Mucosa of stomach (tissue), 1 donor: Measurements from ENCODE around the gene SUCLA2.

Experiments
- H3K27me3 ChIP-seq: one replicate; pipeline ENCODE4 v1.7.0; 2013; ENCODE audit warnings: mild to moderate bottlenecking, low read length; ENCODE audit not compliant: control insufficient read depth, insufficient read depth
- H3K36me3 ChIP-seq: one replicate; pipeline ENCODE4 v1.7.0; 2013; ENCODE audit warnings: low read length; ENCODE audit not compliant: control insufficient read depth, insufficient read depth
- H3K4me1 ChIP-seq: one replicate; pipeline ENCODE4 v1.7.0; 2013; ENCODE audit warnings: mild to moderate bottlenecking, low read length; ENCODE audit not compliant: control insufficient read depth, insufficient read depth
- H3K4me3 ChIP-seq: one replicate; pipeline ENCODE4 v1.7.0; 2013; ENCODE audit warnings: low read length
- H3K9ac ChIP-seq: one replicate; pipeline ENCODE4 v1.7.0; 2013; ENCODE audit warnings: mild to moderate bottlenecking, low read length, moderate library complexity
- H3K9me3 ChIP-seq: one replicate; pipeline ENCODE4 v1.7.0; 2013; ENCODE audit warnings: mild to moderate bottlenecking, low read length, moderate library complexity; ENCODE audit not compliant: control insufficient read depth
- donor health status: Pancreatic carcinoma.

SUCLA2 gene

GRCh38 chr13:47930649-47931165, 70.4 kb downstream of the SUCLA2 start:
- no peak overlapping the region for H3K4me3 ChIP-seq
- H3K27me3 ChIP-seq: no peaks in the 10 kb centered on the region
- no peaks in the 10 kb centered on the region for H3K36me3 ChIP-seq
- no peaks in the 10 kb centered on the region for H3K9me3 ChIP-seq
- no peaks in the 10 kb centered on the region for H3K4me1 ChIP-seq
- no peak overlapping the region for H3K9ac ChIP-seq

DNA sequence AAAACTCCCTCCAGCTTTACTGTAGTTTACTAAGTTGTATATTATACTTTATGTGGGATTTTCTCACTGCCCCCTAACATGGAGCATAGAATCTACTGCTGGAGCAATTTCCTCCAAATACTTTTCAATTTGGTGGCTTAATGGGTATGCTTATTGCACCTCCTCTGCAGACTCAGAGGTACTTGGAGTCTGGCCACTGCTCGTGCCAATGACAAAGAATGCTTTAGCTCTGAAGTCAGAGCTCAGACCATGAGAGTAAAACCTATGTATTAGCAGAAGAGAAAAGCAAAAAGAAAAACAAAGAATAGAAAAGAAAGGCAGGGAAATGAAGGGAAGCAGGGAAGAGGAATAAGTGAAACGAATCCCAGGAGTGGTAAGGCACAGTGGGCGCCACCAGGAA, 71.9 kb downstream of the SUCLA2 start:
- H3K36me3 ChIP-seq: no peaks in the 10 kb centered on the region
- no peaks in the 10 kb centered on the region for H3K9me3 ChIP-seq
- no peaks in the 10 kb centered on the region for H3K27me3 ChIP-seq
- H3K9ac ChIP-seq: no peak overlapping the region
- no peak overlapping the region for H3K4me3 ChIP-seq
- H3K4me1 ChIP-seq: no peaks in the 10 kb centered on the region

DNA sequence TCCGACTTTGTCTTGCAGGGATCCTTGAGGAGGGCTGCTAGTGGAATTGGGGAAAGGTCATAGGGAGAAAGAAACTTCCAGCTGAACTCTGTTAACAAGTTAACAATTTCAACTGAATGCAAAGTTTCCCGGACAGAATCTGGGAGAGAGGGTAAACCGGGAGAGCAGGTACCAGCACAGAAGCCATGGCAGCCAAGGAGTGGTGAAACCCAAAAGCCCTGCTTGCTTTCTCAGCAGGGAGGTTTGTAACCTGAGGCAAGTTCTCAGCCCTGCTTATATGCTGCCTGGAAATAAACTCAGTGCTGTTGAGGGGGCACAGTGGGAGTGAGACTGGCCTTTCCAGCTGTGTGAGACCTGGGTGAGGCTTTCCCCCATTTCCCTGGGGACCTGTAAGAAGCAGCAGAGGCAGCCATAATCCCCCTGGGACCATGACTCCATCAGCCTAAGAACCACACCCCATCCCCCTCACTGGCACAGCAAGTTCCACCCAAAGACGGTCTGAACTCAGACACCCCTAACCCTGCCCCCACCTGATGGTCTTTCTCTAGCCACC, 84.0 kb downstream of the SUCLA2 start:
- no peak overlapping the region for H3K9ac ChIP-seq
- H3K36me3 ChIP-seq: no peaks in the 10 kb centered on the region
- H3K9me3 ChIP-seq: no peaks in the 10 kb centered on the region
- no peaks in the 10 kb centered on the region for H3K27me3 ChIP-seq
- H3K4me3 ChIP-seq: no peak overlapping the region
- no peaks in the 10 kb centered on the region for H3K4me1 ChIP-seq

DNA sequence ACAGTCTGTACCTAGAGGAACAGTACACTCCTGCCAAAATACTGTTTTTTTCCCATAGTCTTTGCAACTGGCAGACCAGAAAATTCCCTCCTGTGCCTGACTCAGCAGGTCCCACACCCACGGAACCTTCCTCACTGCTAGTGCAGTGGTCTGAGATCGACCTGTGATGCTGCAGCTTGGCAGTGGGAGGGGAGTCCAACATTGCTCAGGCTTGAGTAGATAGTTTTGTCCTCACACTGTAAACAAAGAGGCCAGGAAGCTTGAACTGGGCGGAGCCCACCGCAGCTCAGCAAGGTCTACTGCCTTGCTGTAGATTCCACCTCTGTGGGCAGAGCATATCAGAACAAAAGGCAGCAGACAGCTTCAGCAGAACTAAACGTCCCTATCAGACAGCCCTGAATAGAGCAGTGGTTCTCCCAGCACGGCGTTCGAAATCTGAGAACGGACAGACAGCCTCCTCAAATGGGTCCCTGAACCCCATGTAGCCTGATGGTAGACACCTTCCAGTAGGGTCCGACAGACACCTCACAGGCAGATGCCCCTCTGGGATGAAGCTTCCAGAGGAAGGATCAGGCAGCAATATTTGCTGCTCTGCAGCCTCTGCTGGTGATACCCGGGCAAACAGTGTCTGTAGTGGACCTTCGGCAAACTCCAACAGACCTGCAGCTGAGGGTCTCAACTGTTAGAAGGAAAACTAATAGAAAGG, 92.7 kb downstream of the SUCLA2 start:
- Histone ChIP-seq H3K4me3 (no peak overlapping the region), H3K36me3 (no peaks in the 10 kb centered on the region), H3K9ac (no peak overlapping the region), H3K9me3 (no peaks in the 10 kb centered on the region), H3K4me1 (no peaks in the 10 kb centered on the region), H3K27me3 (no peaks in the 10 kb centered on the region)

DNA sequence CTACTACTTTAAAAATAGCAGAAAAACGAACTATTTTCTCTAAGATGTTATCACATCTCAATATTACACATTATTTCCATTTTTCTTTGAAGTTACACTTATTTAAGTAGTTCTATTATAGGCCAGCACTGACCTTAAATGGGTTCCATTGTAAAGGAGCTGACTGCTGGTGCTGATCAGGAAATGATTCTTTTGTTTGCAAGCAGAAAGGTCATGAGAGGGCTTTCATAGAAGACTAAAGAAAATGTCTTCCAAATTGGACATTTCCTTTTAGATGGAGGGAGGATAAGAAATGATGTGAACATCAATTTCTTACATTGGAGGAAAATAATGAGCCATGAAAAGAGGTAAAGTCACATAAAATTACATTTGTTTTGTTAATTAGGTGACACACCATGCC, 96.2 kb downstream of the SUCLA2 start:
- no peaks in the 10 kb centered on the region for H3K27me3 ChIP-seq
- no peaks in the 10 kb centered on the region for H3K9me3 ChIP-seq
- no peaks in the 10 kb centered on the region for H3K4me1 ChIP-seq
- no peak overlapping the region for H3K9ac ChIP-seq
- H3K4me3 ChIP-seq: no peak overlapping the region
- H3K36me3 ChIP-seq: no peaks in the 10 kb centered on the region

DNA sequence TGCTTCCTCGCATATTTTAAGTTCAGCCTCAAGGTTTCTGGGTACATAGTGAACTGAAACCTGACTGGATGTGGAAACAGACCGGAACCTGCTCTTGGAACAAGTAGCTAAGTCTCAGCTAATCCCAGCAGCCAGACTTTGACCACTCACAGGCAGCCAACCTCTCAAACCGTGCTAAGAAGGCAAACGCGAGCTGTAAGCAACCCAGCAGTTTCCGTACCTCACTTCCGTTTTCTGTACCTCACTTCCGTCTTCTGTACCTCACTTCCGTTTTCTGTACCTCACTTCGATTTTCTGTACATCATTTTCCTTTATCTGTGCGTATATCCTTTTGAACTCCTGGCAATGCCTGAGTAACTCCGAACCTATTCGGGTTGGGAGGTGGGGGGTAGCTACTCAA, 96.8 kb downstream of the SUCLA2 start:
- no peaks in the 10 kb centered on the region for H3K36me3 ChIP-seq
- no peaks in the 10 kb centered on the region for H3K4me1 ChIP-seq
- no peaks in the 10 kb centered on the region for H3K27me3 ChIP-seq
- H3K9ac ChIP-seq: no peak overlapping the region
- no peaks in the 10 kb centered on the region for H3K9me3 ChIP-seq
- no peak overlapping the region for H3K4me3 ChIP-seq

- no peaks in the 10 kb centered on the region for H3K27me3 ChIP-seq
- no peak overlapping the region for H3K9ac ChIP-seq
- no peaks in the 10 kb centered on the region for H3K9me3 ChIP-seq
- H3K4me3 ChIP-seq: no peak overlapping the region
- no peaks in the 10 kb centered on the region for H3K36me3 ChIP-seq
- H3K4me1 ChIP-seq: no peaks in the 10 kb centered on the region
Measured at GRCh38 chr13:47903836-47904235, 97.2 kb downstream of the SUCLA2 start.

DNA sequence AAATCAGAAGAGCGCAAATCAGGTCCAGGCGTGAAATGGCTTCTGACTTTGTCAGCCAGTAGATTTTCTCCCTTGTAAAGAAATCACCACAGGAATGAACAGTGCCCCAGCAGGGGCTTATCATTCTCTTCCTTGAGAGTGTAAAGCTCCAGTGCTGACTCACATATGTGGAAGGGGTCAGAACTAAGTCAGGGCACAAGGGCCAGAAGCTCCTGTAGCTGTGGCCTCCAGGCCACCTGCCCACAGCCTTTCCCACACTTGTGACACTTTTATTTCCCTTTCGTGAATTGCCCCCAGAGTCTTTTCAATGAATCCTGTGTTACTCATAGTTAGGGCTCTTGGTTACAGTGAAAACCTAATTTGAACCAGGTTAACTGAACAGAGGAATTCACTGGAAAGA, 99.6 kb downstream of the SUCLA2 start:
- H3K4me1 ChIP-seq: no peaks in the 10 kb centered on the region

GRCh38 chr13:47898080-47898479, 103.0 kb downstream of the SUCLA2 start:
- Histone ChIP-seq H3K9me3 (no peaks in the 10 kb centered on the region), H3K9ac (no peak overlapping the region), H3K4me3 (no peak overlapping the region), H3K27me3 (no peaks in the 10 kb centered on the region), H3K36me3 (no peaks in the 10 kb centered on the region), H3K4me1 (no peaks in the 10 kb centered on the region)

More for the DNA sequence above, 99.6 kb downstream of the SUCLA2 start:
- Histone ChIP-seq H3K9ac (no peak overlapping the region), H3K36me3 (no peaks in the 10 kb centered on the region), H3K27me3 (no peaks in the 10 kb centered on the region), H3K4me3 (no peak overlapping the region), H3K9me3 (no peaks in the 10 kb centered on the region)

DNA sequence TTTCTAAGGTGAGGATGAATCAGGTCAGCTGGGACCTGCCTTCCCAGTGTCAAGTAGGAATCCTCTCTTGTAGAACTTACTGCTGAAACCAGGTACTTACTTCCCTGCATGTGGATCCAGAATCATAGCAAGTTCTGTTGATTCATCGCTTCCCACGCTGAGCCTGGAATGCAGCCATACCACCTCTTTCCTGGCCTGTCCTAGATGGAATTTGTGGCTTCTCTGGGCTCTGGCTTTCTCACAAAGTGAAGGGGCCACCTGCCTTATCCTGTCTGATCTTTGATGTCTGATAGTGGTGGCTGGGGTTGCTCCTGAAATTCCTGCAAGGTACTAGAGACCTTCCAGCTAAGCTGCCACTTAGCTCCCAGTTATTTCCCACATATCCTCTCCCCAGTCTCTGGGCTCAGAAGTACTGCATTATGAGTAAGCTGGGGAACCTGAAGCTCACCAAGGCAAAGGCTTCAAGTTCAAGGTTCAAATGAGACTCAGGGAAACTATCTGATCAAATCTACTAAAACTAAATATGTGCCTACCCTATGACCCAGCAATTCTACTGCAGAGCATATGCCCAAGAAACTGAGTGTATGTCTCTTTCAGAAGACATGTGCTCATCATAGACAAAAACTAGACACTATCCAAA, 103.5 kb downstream of the SUCLA2 start:
- H3K4me1 ChIP-seq: no peaks in the 10 kb centered on the region
- H3K4me3 ChIP-seq: no peak overlapping the region
- H3K9ac ChIP-seq: no peak overlapping the region
- H3K27me3 ChIP-seq: no peaks in the 10 kb centered on the region
- H3K36me3 ChIP-seq: no peaks in the 10 kb centered on the region
- no peaks in the 10 kb centered on the region for H3K9me3 ChIP-seq

DNA sequence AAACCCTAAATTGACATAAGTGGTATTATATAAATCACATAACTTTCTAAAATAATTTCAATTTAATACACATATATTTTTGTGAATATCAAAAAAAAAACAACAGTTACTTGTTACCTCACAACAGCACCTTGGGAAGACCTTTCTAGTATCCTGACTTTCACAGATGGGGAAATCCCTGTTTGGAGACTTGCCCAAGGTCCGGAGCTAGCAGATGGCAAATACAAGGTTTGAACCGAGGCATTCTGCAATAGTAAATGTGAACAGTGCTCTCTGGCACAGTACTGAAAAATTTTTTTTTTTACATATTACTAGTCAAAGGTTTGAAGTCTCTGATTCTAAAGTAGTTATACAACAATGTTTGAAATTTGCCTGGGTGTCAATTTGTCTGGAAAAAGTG, 104.5 kb downstream of the SUCLA2 start:
- no peak overlapping the region for H3K4me3 ChIP-seq
- H3K9ac ChIP-seq: no peak overlapping the region
- no peaks in the 10 kb centered on the region for H3K27me3 ChIP-seq
- H3K4me1 ChIP-seq: no peaks in the 10 kb centered on the region
- H3K36me3 ChIP-seq: no peaks in the 10 kb centered on the region
- H3K9me3 ChIP-seq: no peaks in the 10 kb centered on the region

DNA sequence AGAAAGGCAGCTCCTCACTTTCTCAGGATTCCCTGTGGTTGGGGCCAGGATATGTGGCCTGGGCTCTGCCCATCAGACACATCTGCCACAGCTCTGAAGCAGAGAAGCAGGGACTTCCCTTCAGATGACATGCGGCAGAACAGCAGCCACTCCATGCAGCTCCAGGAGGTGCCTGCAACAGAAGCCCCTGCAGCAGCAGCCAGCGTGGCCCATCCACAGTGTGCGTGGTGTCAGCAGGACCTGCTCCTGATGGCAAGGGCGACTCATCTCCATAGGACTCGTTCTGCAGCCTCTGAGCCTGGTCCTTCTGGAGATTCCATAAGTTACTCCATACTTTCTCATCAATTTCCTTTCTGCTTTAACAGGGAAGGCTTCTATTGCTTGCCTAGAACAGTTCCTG, 105.0 kb downstream of the SUCLA2 start:
- no peaks in the 10 kb centered on the region for H3K36me3 ChIP-seq
- H3K9me3 ChIP-seq: no peaks in the 10 kb centered on the region
- H3K4me1 ChIP-seq: no peaks in the 10 kb centered on the region
- H3K9ac ChIP-seq: no peak overlapping the region
- H3K4me3 ChIP-seq: no peak overlapping the region
- H3K27me3 ChIP-seq: no peaks in the 10 kb centered on the region
